HG02938 (cell line): ENCODE results near the gene PRICKLE2.

Source experiments
- ATAC-seq: cut with Tn5 transposase; IDR thresholded peaks from one replicate; pipeline ENCODE4 v1.9.1; 2021; ENCODE audit warnings: mild to moderate bottlenecking, moderate library complexity; ENCODE audit not compliant: unreplicated experiment

The PRICKLE2 gene

DNA sequence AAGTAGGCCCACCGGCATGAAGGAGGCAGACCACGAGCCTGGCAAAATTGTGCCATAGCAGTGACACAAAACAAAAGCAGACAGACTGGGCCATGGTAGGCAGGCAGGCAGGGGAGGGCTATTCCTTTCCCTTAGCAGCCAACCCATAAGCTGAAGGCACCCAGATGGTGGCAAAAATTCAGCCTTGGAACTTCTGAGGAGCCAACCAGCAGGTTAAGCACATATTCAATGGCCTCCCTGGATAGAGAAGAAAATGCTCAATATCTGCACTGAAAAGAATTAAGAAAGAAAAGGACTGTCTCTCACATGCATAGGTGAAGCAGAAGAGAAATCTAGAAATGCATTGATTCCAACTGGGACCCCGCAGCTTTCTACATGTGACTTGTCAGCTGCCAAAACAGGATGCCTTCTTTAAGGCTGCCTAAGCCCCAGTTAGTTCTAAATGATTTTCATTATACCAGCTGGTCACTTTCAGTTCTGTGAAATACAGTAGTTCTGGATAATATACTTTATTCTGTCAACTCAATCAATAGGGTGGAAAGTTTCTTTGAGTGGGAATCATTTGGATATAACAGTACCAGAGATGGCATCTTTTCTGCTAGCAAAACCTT is 2.7 kb downstream of the PRICKLE2 start:
- no peak for ATAC-seq

DNA sequence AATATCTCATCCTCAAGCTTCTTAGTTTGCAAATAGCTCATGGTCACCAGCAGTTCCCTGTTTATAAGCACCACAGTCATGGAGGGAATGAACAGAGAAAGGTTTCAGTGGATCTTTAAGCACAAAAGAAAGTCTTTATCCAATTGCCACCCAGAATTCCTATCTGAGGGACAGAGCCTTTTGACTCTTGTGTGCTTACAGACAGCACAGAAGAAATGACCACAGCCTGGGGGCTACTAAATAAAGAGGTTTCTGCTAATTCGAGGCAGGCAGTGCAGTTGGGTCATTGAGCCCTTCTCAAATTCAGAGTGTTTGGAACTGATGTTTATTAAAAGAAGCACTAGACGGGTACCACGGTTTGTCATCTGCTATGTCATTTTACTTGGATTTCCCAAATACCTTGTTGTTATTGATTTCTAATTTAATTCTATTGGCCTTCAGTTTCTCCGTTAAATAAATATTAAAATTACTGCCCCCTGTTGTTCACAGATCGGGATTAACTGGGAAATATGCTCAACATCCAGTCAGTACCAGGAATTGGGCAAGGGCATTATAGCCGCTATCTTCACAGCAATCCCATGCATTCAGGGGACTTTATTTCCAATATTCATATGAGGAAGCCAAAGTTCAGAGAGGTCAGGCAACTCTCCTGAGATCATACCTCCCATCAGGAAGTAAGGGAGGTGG is 3.6 kb downstream of the PRICKLE2 start:
- no peak for ATAC-seq

DNA sequence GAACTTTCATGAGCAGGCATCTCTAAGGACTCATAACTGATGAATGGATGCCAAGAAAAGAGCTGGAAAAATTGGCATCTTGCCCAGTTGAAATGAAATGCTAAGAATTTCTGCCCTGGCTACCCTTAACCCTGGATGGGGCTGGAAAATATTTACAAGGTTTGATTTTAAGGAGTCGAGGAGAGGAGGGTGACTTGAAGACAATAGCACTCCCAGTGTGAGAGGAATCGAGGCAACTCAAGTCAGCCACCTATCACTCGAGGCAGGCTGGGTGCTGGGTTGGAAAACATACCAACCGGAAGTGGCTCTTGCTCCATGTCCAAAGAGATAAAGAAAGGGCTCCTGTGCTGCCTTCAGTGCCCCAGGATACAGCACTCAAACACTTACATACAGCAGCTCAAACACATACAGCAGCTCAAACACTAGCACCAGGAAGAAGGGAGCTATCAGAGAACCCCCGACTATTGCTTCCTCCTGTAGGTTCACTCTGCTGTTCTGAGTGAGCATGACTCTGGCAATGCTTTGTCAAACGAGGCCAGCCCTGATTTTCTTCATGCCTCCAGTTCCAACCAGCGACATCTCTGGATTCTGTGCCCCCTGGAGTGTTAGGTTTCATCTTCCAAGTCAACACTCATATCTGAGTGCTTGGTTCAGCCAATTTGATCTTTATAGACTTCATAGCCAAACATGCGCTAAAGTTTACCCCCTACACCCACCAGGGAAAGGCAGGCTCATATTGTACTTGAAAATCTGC is 4.9 kb downstream of the PRICKLE2 start:
- ATAC-seq = no peak

DNA sequence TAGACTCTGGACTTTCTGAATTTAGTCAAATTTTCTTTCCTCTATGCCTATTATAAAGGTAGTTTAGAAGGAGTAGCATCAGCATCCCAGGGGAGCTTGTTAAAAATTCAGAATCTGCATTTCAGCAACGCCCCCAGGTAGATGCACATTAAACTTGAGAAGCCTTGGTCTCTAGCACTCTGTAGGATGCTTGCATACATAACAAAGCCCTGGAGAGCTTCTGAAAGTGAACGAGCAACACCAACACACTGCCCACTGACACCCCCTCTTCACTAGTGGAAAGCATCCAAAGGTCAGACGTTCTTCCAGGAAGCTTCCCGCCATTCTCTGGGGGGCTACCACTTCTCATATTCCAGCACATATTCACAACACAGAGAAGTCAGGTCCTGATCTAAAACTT is 6.5 kb downstream of the PRICKLE2 start:
- no peak for ATAC-seq

DNA sequence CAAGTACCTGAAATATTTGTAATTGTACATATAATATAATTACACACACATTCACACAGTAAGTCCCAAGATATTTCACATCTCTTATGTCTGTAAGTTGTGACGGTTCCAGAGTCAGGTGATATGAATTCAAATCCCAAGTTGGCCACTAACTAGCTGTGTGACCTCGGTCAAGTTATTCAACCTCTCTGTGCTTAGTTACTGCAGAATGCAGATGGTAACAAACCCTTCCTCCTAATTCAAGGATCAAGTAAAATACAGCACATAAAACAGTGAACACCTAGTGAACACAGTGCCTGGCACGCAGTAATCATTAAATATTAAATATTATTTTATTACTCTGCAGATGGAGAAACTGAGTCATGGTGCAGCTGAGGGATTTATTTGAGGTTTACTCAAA is 6.9 kb downstream of the PRICKLE2 start:
- ATAC-seq = no peak

DNA sequence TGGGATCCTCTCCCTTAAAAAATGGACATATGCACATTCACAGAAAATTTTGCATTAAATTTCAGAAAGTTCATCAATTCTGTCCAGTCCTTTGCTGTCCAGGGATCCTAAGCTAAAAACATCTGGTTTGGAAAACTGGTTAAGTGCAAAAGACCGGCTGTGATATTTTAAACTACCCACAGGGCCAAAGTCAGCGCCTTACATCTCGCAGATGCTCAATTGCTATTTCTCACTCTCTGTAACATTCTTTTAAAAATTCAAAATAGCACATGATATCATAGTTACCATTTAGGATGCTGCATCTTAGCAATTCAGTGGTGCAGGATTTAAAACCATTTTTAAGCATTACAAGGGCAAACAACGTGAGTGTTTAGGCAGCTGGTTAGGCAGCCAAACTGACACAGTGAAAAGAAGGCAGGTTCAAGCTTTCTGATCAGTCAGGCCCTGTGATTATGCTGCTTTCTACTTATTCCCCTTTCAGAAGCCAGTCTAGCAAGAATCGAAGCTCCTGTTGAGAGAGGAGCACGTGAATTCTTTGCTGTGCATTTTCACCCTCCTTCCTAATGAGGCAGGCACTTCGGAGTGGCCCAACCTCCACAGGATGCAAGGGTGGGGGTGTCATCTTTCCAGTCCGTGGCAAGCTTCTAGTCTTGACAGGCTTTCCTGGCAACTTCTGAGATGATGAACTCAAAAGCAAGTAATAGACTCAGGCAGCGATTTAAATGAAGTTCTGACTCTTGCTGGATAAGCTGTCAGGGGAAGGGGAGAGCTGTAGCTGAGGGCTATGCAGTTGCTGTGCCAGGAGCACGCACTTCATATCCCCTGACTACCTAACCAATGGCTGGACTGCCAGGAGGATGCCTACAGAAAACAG is 8.8 kb downstream of the PRICKLE2 start:
- ATAC-seq = no peak

DNA sequence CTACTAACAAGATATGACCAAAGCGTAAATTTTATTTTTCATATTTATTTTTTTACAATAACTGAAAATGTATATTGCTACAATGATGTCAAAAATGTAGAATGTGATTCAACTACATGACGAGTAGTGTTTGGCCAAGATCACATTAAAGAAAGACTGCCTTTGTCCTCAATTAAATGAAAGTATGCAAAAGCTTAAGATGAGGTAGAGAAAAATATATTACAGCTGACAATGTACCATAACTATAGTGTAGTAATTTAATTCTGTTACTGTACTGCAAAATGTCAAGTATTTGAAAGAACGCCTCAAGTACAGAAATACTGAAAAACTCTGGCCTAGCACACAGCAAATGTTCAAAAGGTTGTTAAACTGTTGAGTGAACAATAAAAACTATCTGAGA is 9.7 kb downstream of the PRICKLE2 start:
- ATAC-seq = no peak

DNA sequence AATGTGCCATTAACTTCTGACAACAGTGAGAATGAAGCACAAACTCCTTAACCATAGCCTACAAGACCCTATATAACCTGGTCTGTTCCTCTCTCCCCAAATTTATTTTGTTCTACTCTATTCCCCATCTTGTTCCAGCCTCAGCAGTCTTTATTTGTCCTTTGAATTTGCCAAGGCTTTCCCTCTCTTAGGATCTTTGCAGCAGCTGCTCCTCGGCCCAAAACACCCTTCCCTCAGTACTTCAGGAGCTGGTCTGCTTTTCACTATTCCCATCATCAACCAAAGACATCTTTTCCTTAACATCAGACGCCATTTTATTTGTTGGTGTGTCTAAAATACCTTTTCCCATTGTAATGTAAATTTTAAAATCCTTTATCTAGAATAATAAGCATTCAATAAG is 10.2 kb downstream of the PRICKLE2 start:
- ATAC-seq = no peak

DNA sequence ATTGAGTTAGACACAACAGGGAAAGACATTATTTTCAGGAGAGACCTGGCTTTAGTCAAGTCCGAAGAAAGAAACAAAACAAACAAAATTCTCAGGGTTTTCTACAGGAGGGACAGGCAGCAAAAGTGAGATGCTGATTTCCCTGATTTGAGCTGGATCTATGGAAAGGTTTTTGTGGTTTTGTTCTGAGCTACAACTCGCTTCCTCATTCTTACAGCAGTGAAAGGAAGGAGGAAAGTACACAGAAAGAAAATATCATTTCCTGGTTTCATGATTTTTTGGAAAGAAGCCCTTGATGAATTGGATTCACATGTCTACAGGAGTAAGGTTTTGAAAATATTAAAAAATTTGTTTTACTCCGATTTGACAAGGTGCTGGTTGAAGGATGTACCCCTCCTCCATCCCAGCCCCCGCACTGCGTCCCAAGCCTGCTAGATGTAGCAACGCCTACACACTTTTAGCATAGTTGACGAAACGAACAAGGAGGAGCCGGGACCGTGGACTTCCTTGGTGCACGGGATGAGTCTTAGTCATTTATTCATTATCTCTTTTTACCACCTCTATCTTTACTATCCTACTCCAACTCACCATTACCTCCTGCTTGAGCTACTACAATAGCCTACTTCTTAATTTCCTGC is 10.8 kb downstream of the PRICKLE2 start:
- no peak for ATAC-seq

DNA sequence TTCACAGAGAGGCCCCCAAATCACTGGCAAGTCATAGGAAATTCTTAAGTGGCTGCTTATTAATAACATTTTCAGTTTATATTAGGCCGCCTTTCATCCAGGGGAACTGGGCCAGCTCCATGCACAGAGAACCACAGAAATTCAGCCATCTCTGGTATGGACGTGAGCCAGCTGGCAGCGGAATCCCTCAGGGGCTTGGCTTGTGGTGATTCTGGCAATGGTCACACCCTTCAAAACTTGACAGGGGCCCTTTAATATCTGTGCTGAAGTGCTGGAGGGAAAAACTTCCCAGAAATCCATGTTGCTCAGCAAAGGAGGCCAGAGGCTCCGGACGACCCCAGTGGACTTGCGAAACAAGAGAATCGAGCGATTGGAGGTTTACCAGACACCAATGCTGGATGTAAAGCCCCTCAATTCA is 11.3 kb downstream of the PRICKLE2 start:
- no peak for ATAC-seq

DNA sequence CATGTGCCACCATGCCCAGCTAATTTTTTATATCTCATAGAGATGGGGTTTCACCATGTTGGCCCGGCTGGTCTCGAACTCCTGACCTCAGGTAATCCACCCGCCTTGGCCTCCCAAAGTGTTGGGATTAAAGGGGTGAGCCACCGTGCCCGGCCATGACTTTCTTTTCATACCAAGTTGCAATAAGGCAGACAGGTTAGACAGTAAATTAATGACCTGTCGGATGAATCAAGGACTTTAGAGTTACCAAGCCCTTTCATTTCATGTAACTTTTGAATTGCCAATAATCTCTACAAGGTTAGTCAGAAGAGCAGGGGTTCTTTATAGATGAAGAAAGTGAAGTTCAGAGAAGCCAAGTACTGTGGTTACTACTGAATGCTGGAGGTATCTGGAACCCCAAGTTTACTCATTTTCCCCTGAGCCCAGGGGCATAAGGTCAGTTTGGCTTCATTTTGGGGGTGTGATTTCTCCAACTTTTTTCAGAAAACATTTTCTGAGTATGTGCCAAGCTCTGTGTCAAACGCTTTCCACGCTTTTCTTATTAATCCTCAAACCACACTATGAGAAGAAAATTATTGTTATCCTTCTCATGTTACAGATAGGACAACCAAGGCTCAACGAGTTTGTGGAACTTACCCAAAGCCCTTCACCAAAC is 11.9 kb downstream of the PRICKLE2 start:
- no peak for ATAC-seq

DNA sequence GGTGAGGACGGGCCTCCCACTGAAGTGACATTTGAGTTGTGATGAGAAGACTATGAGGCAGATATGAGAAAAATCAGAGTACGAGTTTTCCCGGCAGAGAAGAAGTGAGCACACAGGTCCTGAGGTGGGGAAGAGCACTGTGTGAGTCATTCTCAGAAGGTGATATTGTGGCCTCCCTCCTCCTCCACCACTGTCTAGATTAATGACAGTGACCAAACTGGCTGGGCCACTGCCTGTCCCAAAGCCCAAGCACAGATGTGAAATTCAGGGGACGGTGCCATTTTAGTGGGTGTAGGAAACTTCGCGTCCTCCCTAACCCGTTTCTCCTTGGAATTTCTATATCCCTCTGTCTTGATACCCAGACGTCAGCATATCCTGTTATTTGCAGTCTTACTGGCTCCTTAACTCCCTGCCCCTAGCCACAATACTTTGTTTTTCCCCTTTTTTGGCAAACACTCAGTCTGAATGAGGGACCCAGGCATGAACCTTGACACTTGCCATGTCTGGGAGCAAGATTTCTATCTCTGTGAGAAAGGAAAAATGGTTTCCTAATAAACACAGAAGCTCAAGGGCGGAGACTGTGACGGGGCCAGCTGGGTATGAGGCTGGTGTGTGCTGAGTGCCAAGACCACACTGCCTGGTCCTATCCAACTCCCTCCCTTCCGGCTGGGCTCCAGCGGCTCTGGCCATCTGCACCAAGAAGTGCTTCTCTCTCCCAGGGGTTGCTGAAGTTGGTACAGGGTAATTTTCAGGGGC is 15.2 kb downstream of the PRICKLE2 start:
- ATAC-seq = no peak

DNA sequence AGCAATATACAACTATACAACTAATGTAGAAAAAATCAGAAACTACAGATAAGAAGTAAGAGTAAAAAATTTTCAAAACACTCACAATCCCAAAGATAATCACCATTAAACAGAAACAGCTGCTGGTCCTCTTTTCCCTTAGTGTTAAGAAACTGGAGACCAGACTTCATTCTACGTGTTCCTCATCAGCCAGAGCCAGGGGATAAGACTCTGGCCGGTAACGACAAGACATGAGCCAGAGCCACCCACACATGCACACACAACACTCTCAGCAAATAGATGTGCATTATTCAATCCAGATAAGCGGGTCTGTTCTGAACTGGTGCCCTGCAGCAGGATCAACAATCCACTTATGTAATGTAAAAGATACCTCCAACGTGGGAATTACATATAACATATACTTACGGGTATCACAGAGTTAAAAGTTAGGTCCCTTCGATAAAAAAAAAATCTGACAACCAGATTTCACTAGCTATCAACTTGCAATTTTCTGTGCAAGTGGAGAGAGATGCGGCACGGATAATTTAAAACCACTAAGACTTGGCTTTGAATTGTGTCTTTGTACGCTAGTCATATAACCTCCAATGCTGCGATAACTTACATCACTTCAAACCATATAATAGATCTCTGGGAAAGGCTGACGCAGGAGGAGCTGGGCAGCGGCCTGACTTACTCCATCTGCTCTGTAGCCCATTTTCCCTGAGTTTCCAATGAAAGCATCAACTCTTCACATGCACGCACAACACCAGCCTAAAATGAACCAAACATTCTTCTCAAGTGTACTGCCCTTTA is 17.8 kb downstream of the PRICKLE2 start:
- ATAC-seq = no peak

DNA sequence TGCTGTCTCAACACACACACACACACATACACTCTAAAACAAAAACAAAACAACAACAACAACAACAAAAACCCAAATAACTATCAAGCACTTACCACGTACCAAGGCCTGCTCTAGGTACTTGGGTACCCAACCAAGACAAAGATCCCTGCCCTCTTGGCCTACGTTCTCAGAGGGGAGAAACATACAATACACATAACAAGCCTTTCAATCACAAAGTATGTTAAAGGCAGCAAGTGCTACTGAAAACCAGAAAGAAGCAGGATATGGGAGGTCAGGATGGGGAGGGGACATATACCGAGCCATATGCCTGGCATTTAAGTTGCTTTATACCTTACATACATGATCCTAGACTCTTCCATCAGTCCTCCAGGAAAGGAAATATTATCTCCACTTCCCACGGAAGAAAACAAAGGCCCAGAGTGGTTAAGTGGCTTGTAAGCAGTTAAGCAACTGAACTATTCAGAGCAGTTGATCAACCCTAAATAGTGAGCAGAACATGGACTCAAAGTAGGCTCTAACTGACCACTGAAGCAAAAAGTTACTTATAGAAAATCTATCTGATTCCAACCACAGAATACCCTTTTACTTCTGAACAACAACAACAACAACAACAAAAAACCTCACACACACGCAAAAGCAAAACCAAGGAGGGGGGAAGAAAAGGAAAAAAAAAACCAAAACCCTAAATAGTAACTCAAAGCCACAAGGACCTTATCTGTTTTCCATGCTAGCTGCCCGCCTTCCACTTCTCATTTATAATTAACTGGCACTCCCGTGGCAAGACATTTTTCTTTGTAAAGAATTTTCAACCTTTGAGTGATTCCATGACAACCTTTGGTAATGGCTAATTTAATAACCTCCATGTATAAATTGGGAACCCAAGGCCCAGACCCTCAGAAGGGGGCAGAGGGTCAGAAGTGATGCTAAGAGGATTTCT is 21.0 kb downstream of the PRICKLE2 start:
- ATAC-seq = no peak

DNA sequence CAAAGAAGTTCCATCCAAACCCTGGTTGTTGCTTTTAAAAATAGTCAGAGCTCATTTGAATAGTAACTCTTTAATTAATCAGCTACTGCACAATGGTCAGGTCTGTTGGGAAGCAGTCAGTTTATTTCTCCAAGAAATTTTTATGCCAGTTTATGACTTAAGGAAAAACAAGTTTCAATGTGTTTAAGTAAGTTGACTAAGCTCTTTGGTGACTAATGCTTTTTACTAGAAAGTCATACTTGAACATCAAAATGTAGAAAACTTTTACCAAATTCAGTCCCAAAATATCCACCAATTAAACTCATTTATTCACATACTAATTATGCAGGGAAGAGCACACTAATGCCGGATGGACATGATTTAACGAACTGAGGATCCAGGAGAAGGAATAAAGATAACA is 22.1 kb downstream of the PRICKLE2 start:
- no peak for ATAC-seq

DNA sequence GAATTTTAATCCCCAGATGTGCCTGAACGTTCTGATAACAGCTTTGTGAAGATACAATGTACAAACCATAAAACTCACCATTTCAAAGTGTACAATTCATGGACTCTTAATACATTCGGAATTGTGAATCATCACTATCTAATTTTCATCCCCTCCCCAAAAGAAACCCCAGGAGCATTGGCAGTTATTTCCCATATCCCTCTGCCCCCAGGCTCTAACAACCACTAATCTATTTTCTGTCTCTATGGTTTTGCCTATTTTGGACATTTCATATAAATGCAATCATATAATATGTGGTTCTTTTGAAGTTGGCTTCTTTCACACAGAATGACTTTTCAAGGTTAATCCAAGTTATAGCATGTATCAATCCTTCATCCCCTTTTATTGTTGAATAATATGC is 25.3 kb downstream of the PRICKLE2 start:
- no peak for ATAC-seq

DNA sequence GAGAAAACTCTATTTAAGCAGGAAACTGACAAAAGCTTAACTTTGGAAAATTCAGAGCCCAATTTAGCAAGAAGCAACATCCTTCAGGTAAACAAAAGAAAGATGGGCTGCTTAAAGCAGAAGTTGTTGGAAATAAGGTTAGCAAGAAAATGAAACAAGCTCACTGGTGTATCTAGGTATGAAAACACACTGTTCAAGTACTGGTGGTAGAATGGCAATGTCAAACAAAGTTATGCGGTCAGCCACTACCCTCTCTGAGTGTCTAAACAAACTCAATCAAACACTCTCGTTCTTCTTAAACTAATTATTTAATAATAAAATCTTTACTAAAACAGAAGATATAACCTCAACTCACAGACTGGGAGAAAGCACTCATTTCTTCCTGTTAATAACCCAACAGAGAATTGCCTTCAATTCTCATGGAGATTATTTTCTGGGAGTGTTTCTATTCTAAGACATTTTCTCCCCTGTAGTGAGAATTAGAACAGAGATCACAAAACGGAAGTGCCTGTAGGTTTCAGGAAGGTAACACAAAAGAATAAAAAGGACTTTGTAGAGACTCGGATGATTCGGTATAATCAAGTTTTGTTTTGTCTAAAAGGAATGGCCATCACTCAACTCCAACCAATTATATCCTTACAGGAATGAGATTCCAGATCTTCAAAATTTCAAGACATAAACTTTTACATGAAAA is 28.9 kb downstream of the PRICKLE2 start:
- ATAC-seq = no peak
